ENCODE results near the gene PIP4K2C. TPM values are rescaled to one million over a fixed set of nuclear protein-coding genes. Genes with fewer than 3 reads are reported as not detected.

PIP4K2C gene
- total and polyA plus RNA-seq, 2 of the 4 experiments (the other 2 are of a cell fraction): 12.5 to 23.1 TPM

DNA sequence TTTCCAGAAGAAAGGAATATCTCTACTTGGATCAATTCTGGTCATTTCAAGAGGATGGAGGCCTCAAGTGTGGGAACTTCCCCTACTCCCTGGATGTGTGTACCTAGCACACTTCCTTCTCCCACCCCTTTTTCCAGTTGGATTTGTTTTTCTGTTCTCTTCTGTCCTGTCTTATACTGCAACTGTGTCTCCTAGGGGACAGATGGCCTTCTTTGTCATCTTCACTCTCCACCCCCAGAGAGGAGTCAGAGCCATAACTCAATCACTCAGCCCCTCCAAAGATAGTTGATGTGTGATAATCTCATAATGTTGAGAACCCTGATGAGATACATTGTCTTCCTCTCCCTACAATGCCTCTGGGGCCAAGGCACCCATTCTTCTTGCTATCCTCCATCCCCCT is 11.6 kb downstream of the PIP4K2C start:
- Histone ChIP-seq H3K4me2 (ENCODE audit: low read depth, low read length) (no peak overlapping the region), H3K9me3 (ENCODE audit: control insufficient read depth, insufficient read depth, low read length) (no peaks in the 10 kb centered on the region), H3K56ac (ENCODE audit: extremely low read depth, insufficient read depth, low read length) (no peak overlapping the region), H3K18ac (ENCODE audit: low read depth, low read length) (no peak overlapping the region), H3K27me3 (ENCODE audit: control insufficient read depth, insufficient read depth, low read length) (no peaks in the 10 kb centered on the region), H2BK5ac (ENCODE audit: low read depth, low read length, poor library complexity, severe bottlenecking) (no peak overlapping the region), H4K20me1 (ENCODE audit: insufficient read depth, low read length) (no peaks in the 10 kb centered on the region), H2BK20ac (ENCODE audit: low read depth, low read length) (no peak overlapping the region), H4K91ac (ENCODE audit: insufficient read depth, low read depth, low read length) (no peak overlapping the region), H3K9me1 (ENCODE audit: insufficient read depth, low read length) (peaks cover 10% of the 10 kb centered on the region; the same call in 1 of the 2 replicates), H2BK15ac (ENCODE audit: low read depth, low read length) (no peak overlapping the region), H3K36me3 (ENCODE audit: control insufficient read depth, insufficient read depth, low read length) (peaks cover 16% of the 10 kb centered on the region), H3K27ac (ENCODE audit: insufficient read depth, low read length) (no peak overlapping the region), H3K9ac (ENCODE audit: low read depth, low read length) (no peak overlapping the region), H3K4me3 (ENCODE audit: insufficient read depth, low read depth, low read length) (no peak overlapping the region), H4K8ac (ENCODE audit: low read depth in 2 of 2, low read length in 2 of 2) (no peak overlapping the region), H3K14ac (replicated peaks; ENCODE audit: low read depth, low read length) (no peak overlapping the region), H3K4ac (ENCODE audit: low read depth, low read length) (no peak overlapping the region), H3K4me1 (ENCODE audit: control insufficient read depth, insufficient read depth, low read length) (peaks cover 11% of the 10 kb centered on the region), H3K79me1 (ENCODE audit: low read depth in 1 of 2, low read length in 2 of 2) (peaks cover 9 to 19% of the 10 kb centered on the region in 2 experiments), H2AK5ac (ENCODE audit: low read depth, low read length) (no peak overlapping the region), H2AK9ac (replicated peaks; ENCODE audit: low read depth, low read length, poor library complexity) (no peak overlapping the region), H3K23ac (ENCODE audit: low read depth, low read length) (no peak overlapping the region), H2BK120ac (ENCODE audit: low read depth, low read length) (no peak overlapping the region), H2AFZ (replicated peaks; ENCODE audit: low read length, poor library complexity) (no peak overlapping the region), H4K5ac (ENCODE audit: low read depth, low read length) (no peak overlapping the region)
- POLR2A ChIA-PET (ENCODE audit: unreplicated experiment): no interaction called here
- intact Hi-C loops (cut with micrococcal nuclease): no loop called here
- ATAC-seq (ENCODE audit: low read depth): no peak
- BruUV-seq (replicated peaks): no TSS peak
- in situ Hi-C loops (cut with MboI; ENCODE audit: low sequenced_read_pairs): no loop called here
- CTCF ChIA-PET: no interaction called here
- dilution Hi-C loops (cut with HindIII; ENCODE audit: low sequenced_read_pairs, unreplicated experiment): no loop called here
- no peak for DNase-seq
- TF ChIP-seq RAD21 (IDR thresholded peaks at IDR 0.05; ENCODE audit: low read length) (no peak), MXI1 (IDR thresholded peaks at IDR 0.05; ENCODE audit: borderline replicate concordance, low read depth, low read length) (no peak), RCOR1 (IDR thresholded peaks at IDR 0.05; ENCODE audit: insufficient replicate concordance, low read length) (no peak), CHD1 (IDR thresholded peaks at IDR 0.05; ENCODE audit: low read depth, low read length) (no peak), MAZ (IDR thresholded peaks at IDR 0.05; ENCODE audit: borderline replicate concordance, low read depth, low read length) (no peak), CEBPB (IDR thresholded peaks at IDR 0.05; ENCODE audit: low read depth, low read length) (no peak), MAFK (IDR thresholded peaks at IDR 0.05; ENCODE audit: low read depth, low read length) (no peak), RFX5 (IDR thresholded peaks at IDR 0.05; ENCODE audit: low read depth, low read length) (no peak)
- TF ChIP-seq, protein P1, sequence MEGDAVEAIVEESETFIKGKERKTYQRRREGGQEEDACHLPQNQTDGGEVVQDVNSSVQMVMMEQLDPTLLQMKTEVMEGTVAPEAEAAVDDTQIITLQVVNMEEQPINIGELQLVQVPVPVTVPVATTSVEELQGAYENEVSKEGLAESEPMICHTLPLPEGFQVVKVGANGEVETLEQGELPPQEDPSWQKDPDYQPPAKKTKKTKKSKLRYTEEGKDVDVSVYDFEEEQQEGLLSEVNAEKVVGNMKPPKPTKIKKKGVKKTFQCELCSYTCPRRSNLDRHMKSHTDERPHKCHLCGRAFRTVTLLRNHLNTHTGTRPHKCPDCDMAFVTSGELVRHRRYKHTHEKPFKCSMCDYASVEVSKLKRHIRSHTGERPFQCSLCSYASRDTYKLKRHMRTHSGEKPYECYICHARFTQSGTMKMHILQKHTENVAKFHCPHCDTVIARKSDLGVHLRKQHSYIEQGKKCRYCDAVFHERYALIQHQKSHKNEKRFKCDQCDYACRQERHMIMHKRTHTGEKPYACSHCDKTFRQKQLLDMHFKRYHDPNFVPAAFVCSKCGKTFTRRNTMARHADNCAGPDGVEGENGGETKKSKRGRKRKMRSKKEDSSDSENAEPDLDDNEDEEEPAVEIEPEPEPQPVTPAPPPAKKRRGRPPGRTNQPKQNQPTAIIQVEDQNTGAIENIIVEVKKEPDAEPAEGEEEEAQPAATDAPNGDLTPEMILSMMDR (conservative IDR thresholded peaks at IDR 0.05; ENCODE audit: low read depth, low read length): no peak
- TF ChIP-seq, protein P2, sequence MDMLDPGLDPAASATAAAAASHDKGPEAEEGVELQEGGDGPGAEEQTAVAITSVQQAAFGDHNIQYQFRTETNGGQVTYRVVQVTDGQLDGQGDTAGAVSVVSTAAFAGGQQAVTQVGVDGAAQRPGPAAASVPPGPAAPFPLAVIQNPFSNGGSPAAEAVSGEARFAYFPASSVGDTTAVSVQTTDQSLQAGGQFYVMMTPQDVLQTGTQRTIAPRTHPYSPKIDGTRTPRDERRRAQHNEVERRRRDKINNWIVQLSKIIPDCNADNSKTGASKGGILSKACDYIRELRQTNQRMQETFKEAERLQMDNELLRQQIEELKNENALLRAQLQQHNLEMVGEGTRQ (IDR thresholded peaks at IDR 0.05; ENCODE audit: low read depth, low read length): no peak

Measured in IMR-90 (cell line).